ENCODE results near the gene CTSC.

- TF ChIP-seq CTCF (IDR thresholded peaks at IDR 0.05; ENCODE audit: insufficient read depth, low read depth, low read length) (no peak), EZH2 (IDR thresholded peaks at IDR 0.05; ENCODE audit: insufficient read depth, low read length) (no peak)
These were observed 43.6 kb downstream of the CTSC start for GRCh38 chr11:88293931-88294330.

Data from astrocyte (in vitro differentiated cells and primary cell).